HCT116 (cell line): Measurements from ENCODE around the gene UBE2E2. TPM values are rescaled to one million over a fixed set of nuclear protein-coding genes. Genes with fewer than 3 reads are reported as not detected.

ENCODE experiments used
- ATAC-seq: fragments of 200-7000 bp; cut with Tn5 transposase; 2 replicates; pipeline ENCODE4 v1.9.1; 2020; ENCODE audit warnings: mild to moderate bottlenecking, moderate library complexity
- BruUV-seq: library from RNA; stranded (reverse); fragments of 400-500 nt; replicated peaks from 2 replicates; lab custom pipeline; 2021; lab: Mats Ljungman, UMichigan
- CTCF ChIA-PET: fragments of 300-600 bp; sonication (Branson Sonifier 250); formaldehyde crosslinking; loops from one replicate; lab custom pipeline; 2021; ENCODE audit warnings: antibody characterized with exemption; lab: Charles Lee
- POLR2A ChIA-PET: fragments of 300-600, 350-600 bp; sonication (Branson Sonifier 250); formaldehyde crosslinking; loops from one replicate; lab custom pipeline; 2021; ENCODE audit warnings: antibody characterized with exemption; lab: Charles Lee
- RAD21 ChIA-PET, 2 experiments: fragments of 300-600 bp; sonication (Branson Sonifier 250); formaldehyde crosslinking; loops; one replicate each; lab custom pipeline; 2023; ENCODE audit warnings: low total read pairs in 2 of 2; ENCODE audit not compliant: uncharacterized antibody in 2 of 2, unreplicated experiment in 2 of 2, low non-redundant PET in 1 of 2; lab: Charles Lee
- DNase-seq: peaks from one replicate; pipeline ENCODE4 v3.0.0-alpha.2; 2010; ENCODE audit warnings: low read depth, low spot score
- H2AFZ ChIP-seq: fragments of 200-600 bp; shearing (Covaris generic), sonication (generic); 2 replicates; pipeline ENCODE4 v1.6.1; 2017; ENCODE audit warnings: low read depth, mixed run types, mixed read lengths, antibody characterized with exemption, low read length; ENCODE audit not compliant: poor library complexity, severe bottlenecking
- H3K27ac ChIP-seq: 2 replicates; pipeline ENCODE4 v1.5.1; 2012; ENCODE audit warnings: low read depth, low read length
- H3K27me3 ChIP-seq: fragments of 200-600 bp; sonication (generic); 2 replicates; pipeline ENCODE4 v1.6.1; 2016; ENCODE audit warnings: mixed run types, low read length, mixed read lengths; ENCODE audit not compliant: insufficient read depth
- H3K36me3 ChIP-seq, 2 experiments: fragments of 200-500 bp in 1 of 2; fragments of 200-600 bp in 1 of 2; sonication (Bioruptor generic) in 1 of 2; sonication (generic) in 1 of 2; 2 replicates each; pipeline versions ENCODE4 v1.5.1 to v1.6.1; 2014 to 2016; ENCODE audit warnings: low read length in 2 of 2, inconsistent platforms in 1 of 2, mixed read lengths in 1 of 2, mixed run types in 1 of 2; ENCODE audit not compliant: insufficient read depth in 2 of 2, control insufficient read depth in 1 of 2
- H3K4me1 ChIP-seq, 2 experiments: fragments of 200-600 bp in 1 of 2; sonication (generic) in 1 of 2; 2 replicates each; pipeline versions ENCODE4 v1.5.1 to v1.6.1; 2012 to 2017; ENCODE audit warnings: low read length in 2 of 2, inconsistent platforms in 1 of 2, mild to moderate bottlenecking in 1 of 2, mixed read lengths in 1 of 2, mixed run types in 1 of 2, moderate library complexity in 1 of 2; ENCODE audit not compliant: insufficient read depth in 2 of 2, control insufficient read depth in 1 of 2
- H3K4me2 ChIP-seq: fragments of 200-600 bp; sonication (generic); 2 replicates; pipeline ENCODE4 v1.6.1; 2017; ENCODE audit warnings: mixed run types, low read length, mixed read lengths
- H3K4me3 ChIP-seq, 2 experiments: fragments of 200-600 bp in 1 of 2; sonication (generic) in 1 of 2; replicated peaks in 1 of 2; 2 replicates each; pipeline ENCODE4 v1.5.1; 2011 to 2016; ENCODE audit warnings: low read length in 2 of 2, control low read depth in 1 of 2, low read depth in 1 of 2, mild to moderate bottlenecking in 1 of 2, mixed read lengths in 1 of 2, mixed run types in 1 of 2
- H3K79me2 ChIP-seq: fragments of 200-600 bp; sonication (generic); 2 replicates; pipeline ENCODE4 v1.6.1; 2017; ENCODE audit warnings: mild to moderate bottlenecking, mixed run types, low read length, moderate library complexity, mixed read lengths; ENCODE audit not compliant: insufficient read depth
- H3K9ac ChIP-seq: fragments of 200-600 bp; sonication (generic); 2 replicates; pipeline ENCODE4 v1.6.1; 2016; ENCODE audit warnings: low read length, mixed read lengths
- H3K9me2 ChIP-seq: fragments of 200-600 bp; sonication (generic), shearing (Covaris generic); 2 replicates; pipeline ENCODE4 v1.6.1; 2017; ENCODE audit warnings: mixed run types, mild to moderate bottlenecking, moderate library complexity; ENCODE audit not compliant: insufficient read depth
- H3K9me3 ChIP-seq, 2 experiments: fragments of 200-500 bp in 1 of 2; fragments of 200-600 bp in 1 of 2; sonication (Bioruptor generic) in 1 of 2; sonication (generic) in 1 of 2; 2 replicates each; pipeline ENCODE4 v1.6.1; 2014 to 2017; ENCODE audit warnings: low read length in 2 of 2, mixed read lengths in 2 of 2, inconsistent platforms in 1 of 2, low read depth in 1 of 2, mild to moderate bottlenecking in 1 of 2, mixed run types in 1 of 2, moderate library complexity in 1 of 2; ENCODE audit not compliant: control insufficient read depth in 1 of 2, insufficient read depth in 1 of 2
- H4K20me1 ChIP-seq: fragments of 200-600 bp; sonication (generic), shearing (Covaris generic); 2 replicates; pipeline ENCODE4 v1.6.1; 2017; ENCODE audit warnings: mixed run types, mild to moderate bottlenecking, moderate library complexity; ENCODE audit not compliant: insufficient read depth
- ATF3 ChIP-seq: IDR thresholded peaks from 2 replicates; pipeline ENCODE4 v1.6.1; 2012
- CBX3 ChIP-seq: IDR thresholded peaks from 2 replicates; pipeline ENCODE4 v1.6.1; 2012; ENCODE audit warnings: low read depth
- CEBPB ChIP-seq: IDR thresholded peaks from 2 replicates; pipeline ENCODE4 v1.6.1; 2012; ENCODE audit warnings: low read depth
- EGR1 ChIP-seq: IDR thresholded peaks from 2 replicates; pipeline ENCODE4 v1.6.1; 2012; ENCODE audit warnings: low read depth
- EZH2 ChIP-seq: fragments of 200-600 bp; sonication (generic); IDR thresholded peaks from 2 replicates; pipeline ENCODE4 v1.6.1; 2017; ENCODE audit warnings: antibody characterized with exemption, mixed run types
- EZH2phosphoT487 ChIP-seq: fragments of 200-600 bp; IDR thresholded peaks from 2 replicates; pipeline ENCODE4 v1.6.1; 2018; ENCODE audit warnings: antibody characterized with exemption, borderline replicate concordance
- FOSL1 ChIP-seq: IDR thresholded peaks from 2 replicates; pipeline ENCODE4 v1.6.1; 2012; ENCODE audit warnings: low read depth
- JUND ChIP-seq: IDR thresholded peaks from 2 replicates; pipeline ENCODE4 v1.6.1; 2012
- MAX ChIP-seq: IDR thresholded peaks from 2 replicates; pipeline ENCODE4 v1.6.1; 2012
- REST ChIP-seq: IDR thresholded peaks from 2 replicates; pipeline ENCODE4 v1.6.1; 2012; ENCODE audit warnings: low read depth
- SP1 ChIP-seq: IDR thresholded peaks from 2 replicates; pipeline ENCODE4 v1.6.1; 2012; ENCODE audit warnings: low read depth
- TCF7L2 ChIP-seq: IDR thresholded peaks from 2 replicates; pipeline ENCODE4 v1.7.0; 2011; ENCODE audit warnings: borderline replicate concordance, inconsistent platforms; ENCODE audit not compliant: insufficient read depth, insufficient read length; ENCODE audit errors: extremely low read depth
- YY1 ChIP-seq: IDR thresholded peaks from 2 replicates; pipeline ENCODE4 v1.6.1; 2011; ENCODE audit warnings: low read length, low read depth, moderate library complexity, mild to moderate bottlenecking; ENCODE audit not compliant: insufficient replicate concordance; ENCODE audit errors: extremely low read depth
- ZFX ChIP-seq: fragments of 450-650 bp; IDR thresholded peaks from 2 replicates; pipeline ENCODE4 v1.6.1; 2017
- intact Hi-C: fragments of 100-400 bp; cut with micrococcal nuclease; formaldehyde crosslinking; loops from 2 replicates; pipeline ENCODE4 v1.10.0; 2022
- total RNA-seq: library from RNA; stranded (reverse); gene quantifications from one replicate; pipeline ENCODE4 v1.2.1, GENCODE V29; 2021; ENCODE audit not compliant: unreplicated experiment

The UBE2E2 gene
- total RNA-seq, 1 experiment from 2014 or later: 21.4 TPM

GRCh38 chr3:23488618-23489017, 285.5 kb downstream of the UBE2E2 start:
- H3K4me2 ChIP-seq: no peak overlapping the region
- TF ChIP-seq FOSL1 (no peak), EZH2 (no peak), EGR1 (no peak), SP1 (no peak), CBX3 (no peak), EZH2phosphoT487 (no peak), REST (no peak), ATF3 (no peak), YY1 (no peak), JUND (no peak), CEBPB (no peak), MAX (no peak), ZFX (no peak), TCF7L2 (no peak)
- no peaks in the 10 kb centered on the region for H4K20me1 ChIP-seq
- ATAC-seq: no peak
- no TSS peak for BruUV-seq
- intact Hi-C loops: no loop called here
- H3K9me3 ChIP-seq: no peaks in the 10 kb centered on the region
- H3K27me3 ChIP-seq: no peaks in the 10 kb centered on the region
- DNase-seq: no peak
- H3K4me1 ChIP-seq: peaks cover 0 to 8% of the 10 kb centered on the region in 2 experiments; a peak in 2 of 4 replicates
- no peaks in the 10 kb centered on the region for H3K79me2 ChIP-seq
- no peak overlapping the region for H3K4me3 ChIP-seq
- no peaks in the 10 kb centered on the region for H3K9me2 ChIP-seq
- ChIA-PET POLR2A (no interaction called here), RAD21 (no interaction called here), CTCF (no interaction called here)
- H3K9ac ChIP-seq: no peak overlapping the region
- no peaks in the 10 kb centered on the region for H3K36me3 ChIP-seq
- no peak overlapping the region for H3K27ac ChIP-seq
- H2AFZ ChIP-seq: no peak overlapping the region
